ENCODE results near the gene DUSP21.

DUSP21 gene

GRCh38 chrX:44843753-44844152, at the start of gene DUSP21:
Gene DUSP21 (plus strand): TSS chrX:44844021. CDS start chrX:44844133, 112 bp downstream.
- TF ChIP-seq CTCF (IDR thresholded peaks at IDR 0.05; ENCODE audit: low read depth, low read length, missing control alignments) = no peak
- in situ Hi-C loops (cut with HindIII; ENCODE audit: low pct_ligation_motif_present, low sequenced_read_pairs) = no loop called here
- Histone ChIP-seq H3K36me3 (replicated peaks) (no peaks in the 10 kb centered on the region), H3K27me3 (replicated peaks) (no peaks in the 10 kb centered on the region), H3K4me3 (ENCODE audit: low read depth, low read length) (no peak within 1 kb of the TSS), H3K27ac (no peak within 1 kb of the TSS)
- DNase-seq = no peak

GRCh38 chrX:44795945-44796450, 47.8 kb upstream of the DUSP21 start:
- DNase-seq = no peak
- in situ Hi-C loops (cut with HindIII; ENCODE audit: low pct_ligation_motif_present, low sequenced_read_pairs) = no loop called here

GRCh38 chrX:44802613-44803012, 41.2 kb upstream of the DUSP21 start:
- in situ Hi-C loops (cut with HindIII; ENCODE audit: low pct_ligation_motif_present, low sequenced_read_pairs) = no loop called here
- no peak for DNase-seq
- H3K27ac ChIP-seq = no peak overlapping the region
- no peak for TF ChIP-seq CTCF (IDR thresholded peaks at IDR 0.05; ENCODE audit: low read depth, low read length, missing control alignments)
- H3K27me3 ChIP-seq (replicated peaks) = no peaks in the 10 kb centered on the region
- H3K36me3 ChIP-seq (replicated peaks) = no peaks in the 10 kb centered on the region
- no peak overlapping the region for H3K4me3 ChIP-seq (ENCODE audit: low read depth, low read length)

More at GRCh38 chrX:44795945-44796450, 47.8 kb upstream of the DUSP21 start:
- no peak overlapping the region for H3K4me3 ChIP-seq (ENCODE audit: low read depth, low read length)
- H3K27me3 ChIP-seq (replicated peaks) = no peaks in the 10 kb centered on the region
- H3K27ac ChIP-seq = no peak overlapping the region
- H3K36me3 ChIP-seq (replicated peaks) = no peaks in the 10 kb centered on the region
- no peak for TF ChIP-seq CTCF (IDR thresholded peaks at IDR 0.05; ENCODE audit: low read depth, low read length, missing control alignments)

DNA sequence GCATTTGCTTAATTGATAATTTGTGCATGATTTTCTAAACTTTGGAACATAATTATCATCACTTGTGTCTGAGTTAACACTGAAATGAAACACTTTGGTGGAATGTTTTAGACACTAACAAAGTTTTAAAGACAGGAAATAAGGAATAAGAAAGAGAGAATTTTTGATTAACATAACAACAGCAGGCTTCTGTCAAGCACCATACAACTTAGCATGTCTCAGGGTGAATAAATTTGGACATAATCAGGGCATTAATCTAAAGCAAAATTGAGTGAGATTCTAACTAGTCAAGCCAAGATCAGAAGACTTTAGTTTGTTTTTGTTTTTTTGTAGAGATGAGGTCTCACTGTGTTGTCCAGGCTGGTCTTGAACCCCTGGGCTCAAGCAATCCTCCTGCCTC, 28.1 kb upstream of the DUSP21 start:
- H3K4me3 ChIP-seq (ENCODE audit: low read depth, low read length) = no peak overlapping the region
- DNase-seq = no peak
- H3K36me3 ChIP-seq (replicated peaks) = no peaks in the 10 kb centered on the region
- H3K27ac ChIP-seq = no peak overlapping the region
- no peak for TF ChIP-seq CTCF (IDR thresholded peaks at IDR 0.05; ENCODE audit: low read depth, low read length, missing control alignments)
- in situ Hi-C loops (cut with HindIII; ENCODE audit: low pct_ligation_motif_present, low sequenced_read_pairs) = no loop called here
- no peaks in the 10 kb centered on the region for H3K27me3 ChIP-seq (replicated peaks)

GRCh38 chrX:44816367-44816766, 27.5 kb upstream of the DUSP21 start:
- H3K27me3 ChIP-seq (replicated peaks) = no peaks in the 10 kb centered on the region
- in situ Hi-C loops (cut with HindIII; ENCODE audit: low pct_ligation_motif_present, low sequenced_read_pairs) = no loop called here
- no peak for DNase-seq
- no peak overlapping the region for H3K4me3 ChIP-seq (ENCODE audit: low read depth, low read length)
- no peak for TF ChIP-seq CTCF (IDR thresholded peaks at IDR 0.05; ENCODE audit: low read depth, low read length, missing control alignments)
- no peak overlapping the region for H3K27ac ChIP-seq
- H3K36me3 ChIP-seq (replicated peaks) = no peaks in the 10 kb centered on the region

GRCh38 chrX:44817029-44817428, 26.8 kb upstream of the DUSP21 start:
- in situ Hi-C loops (cut with HindIII; ENCODE audit: low pct_ligation_motif_present, low sequenced_read_pairs) = no loop called here
- no peak for DNase-seq
- Histone ChIP-seq H3K27ac (no peak overlapping the region), H3K36me3 (replicated peaks) (no peaks in the 10 kb centered on the region), H3K27me3 (replicated peaks) (no peaks in the 10 kb centered on the region), H3K4me3 (ENCODE audit: low read depth, low read length) (no peak overlapping the region)
- no peak for TF ChIP-seq CTCF (IDR thresholded peaks at IDR 0.05; ENCODE audit: low read depth, low read length, missing control alignments)
